ENCODE data around the gene BFAR.
"Not testable (repeated sequence)": the region's sequence is repeated elsewhere in the genome, so short reads cannot be mapped to it uniquely, and the experiment has no call there.

Gene BFAR

DNA sequence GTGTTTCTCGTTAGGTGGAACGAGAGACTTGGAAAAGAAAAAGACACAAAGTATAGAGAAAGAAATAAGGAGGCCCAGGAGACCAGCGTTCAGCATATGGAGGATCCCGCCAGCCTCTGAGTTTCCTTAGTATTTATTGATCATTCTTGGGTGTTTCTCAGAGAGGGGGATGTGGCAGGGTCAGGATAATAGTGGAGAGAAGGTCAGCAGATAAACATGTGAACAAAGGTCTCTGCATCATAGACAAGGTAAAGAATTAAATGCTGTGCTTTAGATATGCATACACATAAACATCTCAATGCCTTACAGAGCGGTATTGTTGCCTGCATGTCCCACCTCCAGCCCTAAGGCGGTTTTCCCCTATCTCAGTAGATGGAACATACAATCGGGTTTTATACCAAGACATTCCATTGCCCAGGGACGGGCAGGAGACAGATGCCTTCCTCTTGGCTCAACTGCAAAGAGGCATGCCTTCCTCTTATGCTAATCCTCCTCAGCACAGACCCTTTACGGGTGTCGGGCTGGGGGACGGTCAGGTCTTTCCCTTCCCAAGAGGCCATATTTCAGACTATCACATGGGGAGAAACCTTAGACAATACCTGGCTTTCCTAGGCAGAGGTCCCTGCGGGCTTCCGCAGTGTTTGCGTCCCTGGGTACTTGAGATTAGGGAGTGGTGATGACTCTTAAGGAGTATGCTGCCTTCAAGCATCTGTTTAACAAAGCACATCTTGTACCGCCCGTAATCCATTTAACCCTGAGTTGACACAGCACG lies 3.6 kb downstream of the BFAR start:
- not testable (repeated sequence) for DNase-seq

DNA sequence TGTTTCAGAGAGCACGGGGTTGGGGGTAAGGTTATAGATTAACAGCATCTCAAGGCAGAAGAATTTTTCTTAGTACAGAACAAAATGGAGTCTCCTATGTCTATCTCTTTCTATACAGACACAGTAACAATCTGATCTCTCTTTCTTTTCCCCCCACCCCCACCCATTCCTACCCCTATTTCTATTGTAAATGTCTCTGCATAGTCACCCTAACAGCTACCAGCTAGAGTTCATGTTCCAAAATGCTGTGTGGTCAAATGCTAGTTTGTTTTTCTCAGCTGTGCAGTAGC lies 4.1 kb downstream of the BFAR start:
- DNase-seq: not testable (repeated sequence)

DNA sequence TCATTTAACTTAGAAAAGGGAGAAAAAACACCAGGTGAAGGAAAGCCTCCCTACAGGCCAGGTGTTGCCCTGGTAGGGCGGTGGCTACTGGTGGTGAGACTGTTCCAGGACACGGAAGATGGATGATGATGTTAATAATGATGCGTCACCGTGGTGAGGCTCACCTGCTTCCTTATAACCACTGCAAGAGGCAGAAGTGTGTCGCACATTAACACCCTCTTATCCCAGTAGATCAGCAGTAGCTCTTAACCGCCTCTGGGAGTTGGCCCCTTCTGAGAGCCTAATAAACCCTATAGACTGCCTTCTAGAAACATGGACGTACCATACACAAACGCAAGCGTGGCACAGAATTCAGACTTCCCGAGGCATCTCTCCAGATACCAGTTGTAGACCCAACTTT lies 7.8 kb downstream of the BFAR start:
- no peak for DNase-seq

DNA sequence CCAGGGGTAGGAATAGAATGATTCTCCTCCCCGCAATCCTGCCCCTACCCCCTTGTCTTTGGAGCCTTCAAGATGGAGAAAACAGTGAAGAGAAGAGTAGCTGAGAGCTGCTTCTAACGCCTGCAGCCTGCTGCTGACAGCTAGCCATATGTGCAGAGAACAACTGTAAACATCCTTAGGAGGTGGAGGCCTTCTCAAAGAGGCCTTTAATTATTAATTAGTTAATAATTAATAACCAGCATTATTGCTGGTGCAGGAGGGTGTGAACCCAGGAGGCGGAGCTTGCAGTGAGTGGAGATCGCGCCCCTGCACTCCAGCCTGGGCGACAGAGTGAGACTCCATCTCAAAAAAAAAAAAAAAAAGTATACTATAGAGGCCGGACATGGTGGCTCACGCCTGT lies 8.5 kb downstream of the BFAR start:
- DNase-seq: no peak

DNA sequence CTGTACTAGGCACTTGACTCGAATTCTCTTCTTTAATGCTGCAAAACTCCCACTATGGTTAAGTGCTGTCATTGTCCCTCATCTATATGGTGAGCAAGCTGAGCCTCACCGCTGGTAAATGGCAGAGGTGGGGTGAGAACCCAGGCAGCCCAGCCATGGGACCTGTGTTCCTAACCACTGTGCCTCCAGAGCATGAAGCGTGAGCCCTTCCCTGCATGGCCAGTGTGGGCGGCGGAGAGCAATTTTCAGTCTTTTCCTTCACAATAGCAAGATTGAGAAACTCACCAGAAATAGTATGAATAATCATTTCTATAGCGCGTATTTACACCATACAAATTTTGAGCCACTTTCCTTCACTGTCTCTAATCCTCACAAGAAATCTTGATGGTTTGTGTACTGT lies 9.2 kb downstream of the BFAR start:
- DNase-seq: no peak

DNA sequence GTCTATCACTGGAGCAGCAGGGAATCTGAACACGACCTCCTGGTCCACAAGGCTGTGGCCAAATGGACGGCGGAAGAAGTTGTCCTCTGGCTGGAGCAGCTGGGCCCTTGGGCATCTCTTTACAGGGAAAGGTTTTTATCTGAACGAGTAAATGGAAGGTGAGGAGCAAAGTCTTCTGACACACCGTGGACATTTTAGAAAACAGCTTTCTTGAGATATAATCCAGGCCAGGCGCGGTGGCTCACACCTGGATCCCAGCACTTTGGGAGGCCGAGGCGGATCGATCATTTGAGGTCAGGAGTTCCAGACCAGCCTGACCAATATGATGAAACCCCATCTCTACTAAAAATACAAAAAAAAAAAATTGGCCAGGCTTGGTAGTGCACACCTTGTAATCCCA lies 17.1 kb downstream of the BFAR start:
- DNase-seq: no peak

DNA sequence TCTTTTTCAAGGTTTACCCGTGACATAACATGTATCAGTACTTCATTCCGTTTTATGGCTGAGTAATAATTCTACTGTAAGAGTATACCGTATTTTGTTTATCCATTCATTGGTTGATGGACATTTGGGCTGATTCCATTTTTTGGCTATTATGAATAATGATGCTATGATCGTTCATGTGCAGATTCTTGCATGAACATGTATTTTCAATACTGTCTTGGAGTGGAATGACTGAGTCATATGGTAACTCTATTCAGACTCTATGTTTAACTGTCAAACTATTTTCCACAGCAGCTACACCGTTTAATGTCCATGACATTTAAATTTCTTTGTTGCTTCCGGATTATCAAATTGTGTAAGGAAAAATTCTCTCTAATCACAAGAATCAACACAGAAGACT lies 17.9 kb downstream of the BFAR start:
- no peak for DNase-seq

DNA sequence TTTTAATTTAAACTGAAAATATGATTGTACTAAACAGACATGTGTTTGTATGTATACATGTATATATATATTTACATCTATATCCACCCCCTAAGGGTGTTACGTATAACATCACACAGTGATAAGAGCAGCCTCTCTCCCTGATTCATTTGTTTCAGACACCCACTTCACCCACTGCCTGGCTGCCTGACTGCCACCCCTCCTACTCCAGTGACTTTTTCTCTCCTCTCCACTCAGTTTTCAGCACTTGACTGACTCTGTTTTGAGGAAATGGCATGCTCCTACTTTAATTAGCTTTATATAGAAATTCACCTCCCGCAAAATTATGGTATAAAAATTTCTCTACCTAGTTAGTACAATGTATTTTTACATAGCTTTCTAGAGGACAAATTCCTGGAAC lies 20.0 kb downstream of the BFAR start:
- DNase-seq: no peak

DNA sequence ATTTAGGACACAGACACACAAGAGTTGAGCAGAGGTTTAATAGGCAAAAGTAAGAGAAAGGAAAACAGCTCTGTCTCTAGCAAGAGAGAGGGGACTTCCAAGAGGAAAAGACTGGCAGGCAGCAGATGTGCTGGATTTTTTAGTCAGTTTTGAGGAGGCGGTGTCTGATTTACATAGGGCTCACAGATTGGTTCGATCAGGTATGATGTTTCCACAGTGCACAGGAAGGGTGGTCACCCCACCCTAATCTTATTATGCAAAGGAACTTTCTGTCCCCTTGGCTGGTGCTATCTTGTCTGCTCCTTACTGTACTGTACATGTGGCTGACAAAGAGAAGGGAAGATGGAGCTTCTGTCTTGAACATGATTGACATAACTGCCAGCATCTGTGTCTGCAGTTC lies 25.3 kb downstream of the BFAR start:
- DNase-seq: no peak

DNA sequence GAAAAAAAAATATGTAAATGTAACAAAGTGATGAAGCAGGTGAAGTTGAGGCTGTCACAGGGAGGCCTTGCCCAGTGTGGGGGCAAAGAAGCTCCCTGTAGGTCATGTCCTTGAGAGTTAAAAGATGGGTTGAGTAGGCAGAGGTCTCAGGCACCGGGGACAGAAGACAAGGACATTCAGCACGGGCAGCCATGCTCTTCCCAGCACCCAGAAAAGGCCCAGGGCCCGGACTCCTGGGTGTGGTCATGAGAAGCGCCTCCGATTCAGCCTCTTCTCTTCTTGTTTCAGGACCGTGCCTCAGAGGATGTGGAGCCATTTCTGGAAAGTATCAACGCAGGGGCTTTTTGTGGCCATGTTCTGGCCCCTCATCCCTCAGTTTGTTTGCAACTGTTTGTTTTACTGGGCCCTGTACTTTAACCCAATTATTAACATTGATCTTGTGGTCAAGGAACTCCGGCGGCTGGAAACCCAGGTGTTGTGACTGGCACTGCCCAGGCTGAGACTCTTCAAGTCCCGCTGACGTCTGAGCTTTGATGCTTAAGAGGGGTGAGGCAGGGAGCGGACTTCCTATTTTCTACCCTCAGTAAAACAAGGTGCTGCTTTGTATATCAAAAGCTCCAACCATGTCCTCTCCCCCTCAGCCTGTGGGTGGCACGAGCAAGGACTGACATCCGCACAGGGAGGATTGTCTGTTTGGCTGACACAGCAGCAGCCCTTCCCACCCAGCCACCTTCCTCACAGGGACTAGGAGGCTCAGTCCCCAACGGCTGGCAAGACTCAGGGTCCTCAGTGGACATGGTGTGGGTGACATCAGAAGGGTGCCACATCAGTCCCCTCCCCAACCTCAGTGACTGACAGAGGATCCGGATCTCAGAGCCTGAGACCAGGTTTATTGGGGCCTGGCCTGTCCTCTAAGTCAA lies 34.9 kb downstream of the BFAR start:
- no peak for DNase-seq

DNA sequence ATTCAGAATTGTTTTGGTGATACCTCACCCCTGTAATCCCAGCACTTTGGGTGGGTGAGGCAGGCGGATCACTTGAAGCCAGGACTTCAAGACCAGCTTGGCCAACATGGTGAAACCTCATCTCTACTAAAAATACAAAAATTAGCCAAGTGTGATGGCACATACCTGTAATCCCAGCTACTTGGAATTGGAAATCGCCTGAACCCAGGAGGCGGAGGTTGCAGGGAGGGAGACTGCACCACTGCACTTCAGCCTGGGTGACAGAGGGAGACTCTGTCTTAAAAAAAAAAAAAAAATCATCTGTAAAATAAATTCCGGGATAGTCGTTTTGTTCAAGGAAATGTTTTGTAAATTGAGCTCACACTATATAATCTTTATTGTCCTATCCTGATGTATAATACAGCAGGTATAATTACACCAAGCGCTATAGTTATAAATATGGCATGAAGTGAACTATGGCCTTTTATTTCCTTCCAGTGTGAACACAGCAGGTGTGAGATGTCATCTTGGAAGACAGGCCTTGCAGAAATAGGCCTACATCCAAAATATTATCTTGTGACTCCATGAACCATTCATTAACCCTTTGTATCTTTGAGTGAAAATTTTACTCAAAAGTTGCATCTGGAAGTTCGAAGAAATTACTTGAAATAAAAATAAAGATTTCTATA lies 35.9 kb downstream of the BFAR start:
- DNase-seq: no peak

DNA sequence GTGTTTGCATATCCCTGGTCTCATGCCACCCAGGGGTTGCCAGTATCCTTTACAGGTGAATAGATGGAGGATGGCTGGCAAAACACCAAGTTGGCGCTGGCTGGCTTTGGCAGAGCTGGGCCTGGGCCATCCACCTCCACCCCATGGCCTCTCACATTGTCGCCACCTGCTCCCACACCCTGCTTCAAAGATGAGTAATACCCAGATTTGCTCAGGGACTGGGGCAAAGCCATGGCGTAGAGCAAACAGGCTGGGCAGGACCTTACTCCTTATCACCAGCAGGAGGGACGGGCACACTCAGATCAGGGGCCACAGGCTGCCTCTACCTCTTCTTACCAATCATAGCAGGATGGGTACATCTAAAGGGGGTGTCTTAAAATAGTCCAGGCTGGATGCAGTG lies 37.0 kb downstream of the BFAR start:
- no peak for DNase-seq

DNA sequence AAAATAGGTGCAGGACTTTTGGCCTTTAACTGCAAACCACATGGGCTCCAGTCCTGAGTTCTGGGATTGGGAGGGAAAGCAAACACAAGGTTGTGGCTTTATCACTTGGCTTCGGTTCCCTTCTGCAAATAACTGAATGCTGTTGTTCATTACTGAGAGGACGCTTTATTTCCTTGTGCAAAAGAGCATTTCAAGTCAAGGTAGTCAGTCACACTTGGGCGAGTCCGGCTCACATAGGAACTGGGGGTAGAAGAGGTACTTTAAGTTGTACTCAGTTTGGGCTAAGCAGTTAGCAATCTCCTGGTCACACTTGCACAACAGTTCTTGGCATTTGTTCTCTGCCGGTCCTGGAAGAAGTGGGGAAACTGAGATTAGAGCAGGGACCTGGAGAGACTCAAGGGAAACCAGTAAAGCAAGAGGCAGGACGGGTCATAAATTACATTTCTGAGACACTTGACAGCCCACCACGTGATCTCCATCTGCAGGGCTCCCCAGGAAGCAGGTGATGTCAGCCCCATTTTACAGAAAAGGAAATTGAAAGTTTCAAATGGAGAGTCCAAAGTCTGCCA lies 39.7 kb downstream of the BFAR start:
- peak; percentile 33 for DNase-seq

DNA sequence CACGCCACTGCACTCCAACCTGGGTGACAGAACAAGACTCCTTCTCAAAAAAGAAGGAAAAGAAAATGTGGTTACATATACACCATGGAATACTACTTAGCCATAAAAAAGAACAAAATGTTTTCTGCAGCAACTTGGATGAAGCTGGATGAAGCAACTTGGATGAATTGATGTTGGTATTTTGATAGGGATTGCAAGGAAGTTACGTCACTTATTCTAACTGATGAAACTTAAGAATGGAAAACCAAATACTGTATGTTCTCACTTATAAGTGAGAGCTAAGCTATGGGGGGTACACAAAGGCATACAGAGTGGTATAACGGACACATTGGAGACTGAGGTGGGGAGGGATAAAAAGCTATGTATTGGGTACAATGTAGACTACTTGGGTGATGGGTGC lies 43.9 kb downstream of the BFAR start:
- DNase-seq: no peak

DNA sequence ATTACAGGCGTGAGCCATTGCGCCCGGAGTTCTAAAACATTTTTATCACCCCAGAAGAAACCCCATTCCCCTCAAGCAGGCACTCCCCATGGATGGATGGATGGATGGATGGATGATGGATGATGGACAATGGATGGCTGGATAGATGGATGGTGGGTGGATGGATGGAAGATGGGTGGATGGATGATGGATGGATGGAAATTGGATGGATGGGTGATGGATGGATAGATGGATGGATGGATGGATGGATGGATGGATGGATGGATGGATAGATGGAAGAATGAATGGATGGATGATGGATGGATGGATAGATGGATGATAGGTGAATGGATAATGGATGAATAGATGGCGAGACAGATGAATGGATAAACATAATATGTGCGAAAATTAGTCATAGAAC lies 44.9 kb downstream of the BFAR start:
- no peak for DNase-seq

DNA sequence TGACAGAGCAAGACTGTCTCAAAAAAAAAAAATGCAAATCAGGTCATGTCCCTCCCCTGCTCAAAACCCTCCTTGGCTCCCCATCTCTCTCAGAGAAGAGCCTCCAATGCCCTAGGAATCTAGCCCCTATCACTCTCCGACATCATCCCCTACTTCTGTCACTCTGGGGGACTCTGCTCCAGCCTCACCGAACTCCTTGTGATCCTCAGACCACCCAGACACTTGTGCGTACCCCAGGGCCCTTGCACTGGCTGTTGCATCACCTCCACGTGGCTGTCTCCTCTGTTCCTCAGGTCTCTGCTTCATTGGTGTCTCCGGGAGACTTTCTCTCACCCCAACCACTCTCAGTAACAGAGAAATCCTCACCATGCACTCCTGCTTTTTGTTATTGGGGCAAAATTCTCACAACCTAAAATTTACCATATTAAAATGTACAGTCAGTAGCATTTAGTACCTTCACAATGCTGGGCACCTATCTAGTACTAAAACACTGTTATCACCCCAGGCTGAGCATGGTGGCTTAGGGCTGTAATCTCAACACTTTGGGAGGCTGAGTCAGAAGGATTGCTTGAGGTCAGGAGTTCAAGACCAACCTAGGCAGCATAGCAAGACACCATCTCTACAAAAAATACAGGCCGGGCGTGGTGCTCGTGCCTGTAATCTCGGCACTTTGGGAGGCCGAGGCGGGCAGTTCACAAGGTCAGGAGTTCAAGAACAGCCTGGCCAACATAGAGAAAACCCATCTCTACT lies 46.2 kb downstream of the BFAR start:
- no peak for DNase-seq

DNA sequence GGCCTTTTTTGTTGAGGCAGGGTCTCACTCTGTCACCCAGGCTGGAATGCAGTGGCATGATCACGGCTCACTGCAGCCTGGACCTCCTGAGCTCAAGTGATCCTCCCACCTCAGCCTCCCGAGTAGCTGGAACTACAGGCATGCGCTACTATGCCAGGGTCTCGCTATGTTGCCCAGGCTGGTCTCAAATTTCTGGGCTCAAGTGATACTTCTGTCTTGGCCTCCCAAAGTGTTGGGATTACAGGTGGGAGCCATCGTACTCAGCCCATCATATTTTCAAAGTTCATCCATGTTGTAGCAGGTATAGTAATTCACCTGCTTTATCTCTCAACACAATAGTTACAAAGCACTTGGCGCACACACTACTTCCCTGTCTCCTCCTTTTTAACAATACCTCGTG lies 47.6 kb downstream of the BFAR start:
- not testable (repeated sequence) for DNase-seq

DNA sequence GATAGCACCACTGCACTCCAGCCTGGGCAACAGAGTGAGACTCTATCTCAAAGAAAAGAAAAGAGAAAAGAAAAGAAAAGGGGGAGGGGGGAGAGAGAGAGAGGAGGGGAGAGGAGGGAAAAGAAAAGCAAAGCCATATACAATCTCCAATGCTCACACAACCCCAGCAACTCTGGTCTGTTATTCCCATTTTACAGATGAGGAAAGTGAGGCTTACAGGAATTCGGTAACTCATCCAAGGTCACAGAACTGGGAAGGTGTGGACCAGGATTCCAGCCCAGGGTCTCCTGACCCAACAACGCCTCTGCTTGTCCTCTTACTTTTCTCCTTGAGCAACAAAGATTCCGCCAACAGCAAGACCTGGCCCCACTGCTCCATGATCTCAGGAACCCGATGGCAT lies 48.4 kb downstream of the BFAR start:
- DNase-seq: no peak

DNA sequence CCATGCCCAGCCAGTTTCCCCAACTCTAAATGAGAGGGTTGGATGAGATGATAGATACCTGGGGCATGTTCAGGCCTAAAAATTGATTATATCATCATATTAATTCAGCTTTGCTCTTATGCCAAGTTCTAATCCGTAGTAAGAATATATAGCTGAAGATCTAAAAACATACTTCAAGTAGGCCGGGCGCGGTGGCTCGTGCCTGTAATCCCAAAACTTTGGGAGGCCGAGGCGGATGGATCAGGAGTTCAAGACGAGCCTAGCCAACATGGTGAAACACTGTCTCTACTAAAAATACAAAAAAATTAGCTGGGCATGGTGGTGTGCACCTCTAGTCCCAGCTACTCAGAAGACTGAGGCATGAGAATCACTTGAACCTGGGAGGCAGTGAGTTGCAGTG lies 49.4 kb downstream of the BFAR start:
- no peak for DNase-seq

DNA sequence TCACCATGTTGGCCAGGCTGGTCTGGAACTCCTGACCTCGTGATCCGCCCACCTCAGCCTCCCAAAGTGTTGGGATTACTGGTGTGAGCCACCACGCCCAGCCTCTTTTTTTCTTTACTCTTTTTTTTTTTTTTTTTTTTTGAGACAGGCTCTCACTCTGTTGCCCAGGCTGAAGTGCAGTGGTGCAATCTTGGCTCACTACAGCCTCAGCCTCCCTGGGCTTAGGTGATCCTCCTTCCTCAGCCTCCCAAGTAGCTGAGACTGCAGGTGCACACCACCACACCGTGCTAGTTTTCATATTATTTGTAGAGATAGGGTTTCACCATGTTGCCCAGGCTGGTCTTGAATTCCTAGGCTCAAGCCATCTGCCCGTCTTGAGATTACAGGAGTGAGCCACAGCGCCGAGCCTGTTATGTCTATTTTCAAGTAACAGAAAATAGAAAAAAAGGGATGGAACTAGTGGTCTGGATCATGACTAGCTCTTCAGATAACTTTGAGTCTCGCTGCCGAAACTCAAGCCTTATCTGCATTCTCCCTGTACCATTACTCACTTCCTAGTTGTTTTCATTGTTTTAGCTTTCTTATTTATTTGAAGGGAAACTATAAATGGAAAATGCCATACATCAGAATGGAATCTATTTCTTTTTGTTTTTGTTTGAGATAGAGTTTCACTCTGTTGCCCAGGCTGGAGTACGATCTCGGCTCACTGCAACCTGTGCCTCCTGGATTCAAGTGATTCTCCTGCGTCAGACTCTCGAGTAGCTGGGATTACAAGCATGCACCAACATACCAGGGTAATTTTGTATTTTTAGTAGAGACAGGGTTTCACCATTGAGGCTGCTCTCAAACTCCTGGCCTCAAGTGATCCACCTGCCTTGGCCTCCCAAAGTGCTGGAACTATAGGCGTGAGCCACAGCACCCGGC lies 53.4 kb downstream of the BFAR start:
- DNase-seq: not testable (repeated sequence)

DNA sequence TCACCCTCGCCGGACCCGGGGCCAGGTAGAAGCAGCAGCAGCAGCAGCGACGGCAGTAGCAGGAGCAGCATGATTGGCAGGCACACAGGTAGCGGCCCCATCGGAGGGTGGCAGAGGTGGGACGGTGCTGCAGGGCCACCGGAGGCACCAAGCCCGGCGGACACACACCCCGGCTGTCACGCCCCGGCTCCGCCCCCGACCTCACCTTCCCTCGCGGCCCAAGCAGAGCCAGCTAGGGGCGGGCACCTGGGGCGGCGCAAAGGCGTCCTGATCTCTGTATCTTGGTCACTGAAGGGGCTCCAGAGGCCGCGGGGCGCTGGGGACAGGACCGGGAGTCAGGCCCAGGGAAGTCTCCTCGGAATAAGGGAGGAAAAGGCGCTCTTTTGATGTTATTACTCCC lies 61.4 kb downstream of the BFAR start, which contains the start of gene PLA2G10:
PLA2G10 (minus strand) TSS at position 180 of the 400 bp plus-strand sequence; CDS start at position 101, 79 bp downstream.
- DNase-seq: not testable (repeated sequence)

DNA sequence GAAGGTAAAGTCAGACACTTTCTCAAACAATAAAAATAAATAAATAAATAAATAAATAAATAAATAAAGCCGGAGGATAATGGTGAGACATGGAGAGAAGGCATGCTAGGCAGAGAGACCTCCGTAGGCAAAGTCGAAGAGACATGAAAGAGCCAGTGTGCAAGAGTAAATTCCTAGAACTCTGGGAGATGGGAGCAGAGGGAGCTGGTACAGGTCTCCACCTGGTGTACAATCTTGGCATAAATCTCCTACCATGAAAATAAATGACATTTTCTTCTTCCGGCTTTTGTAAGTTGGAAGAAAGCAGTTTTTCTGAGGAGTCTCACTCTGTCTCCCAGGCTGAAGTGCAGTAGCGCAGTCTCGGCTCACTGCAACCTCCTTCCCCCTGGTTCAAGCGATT lies 69.1 kb downstream of the BFAR start:
- not testable (repeated sequence) for DNase-seq
